Osteoblast (primary cell): Measurements from ENCODE around the gene OLFM1. TPM values are rescaled to one million over a fixed set of nuclear protein-coding genes. Genes with fewer than 3 reads are reported as not detected.
A peak's percentile ranks its signal among the peaks of the same experiment; 100 is the strongest.

ENCODE experiments used
- DNase-seq: peaks from one replicate; pipeline ENCODE4 v3.0.0; 2011; ENCODE audit warnings: low spot score, mixed read lengths; ENCODE audit not compliant: insufficient read length; ENCODE audit errors: missing footprints
- H2AFZ ChIP-seq: 2 replicates; pipeline ENCODE4 v1.6.0; 2011; ENCODE audit warnings: mild to moderate bottlenecking, low read length
- H3K27ac ChIP-seq: 2 replicates; pipeline ENCODE4 v1.5.1; 2011; ENCODE audit warnings: mild to moderate bottlenecking, low read depth, low read length, moderate library complexity
- H3K27me3 ChIP-seq: 2 replicates; pipeline ENCODE4 v1.6.0; 2012; ENCODE audit warnings: mild to moderate bottlenecking, control low read depth, inconsistent platforms, low read length, moderate library complexity; ENCODE audit not compliant: insufficient read depth
- H3K36me3 ChIP-seq: 2 replicates; pipeline ENCODE4 v1.5.1; 2011; ENCODE audit warnings: mild to moderate bottlenecking, low read length, control low read depth, moderate library complexity; ENCODE audit not compliant: insufficient read depth
- H3K4me1 ChIP-seq: 2 replicates; pipeline ENCODE4 v1.5.1; 2011; ENCODE audit warnings: mild to moderate bottlenecking, low read length, control low read depth, moderate library complexity; ENCODE audit not compliant: insufficient read depth
- H3K4me2 ChIP-seq: 2 replicates; pipeline ENCODE4 v1.6.0; 2011; ENCODE audit warnings: mild to moderate bottlenecking, low read length; ENCODE audit not compliant: insufficient read depth
- H3K4me3 ChIP-seq: fragments of 200-600 bp; sonication (generic); 3 replicates; pipeline ENCODE4 v1.5.1; 2012; ENCODE audit warnings: mild to moderate bottlenecking, low read length, inconsistent platforms; ENCODE audit not compliant: insufficient read depth
- H3K79me2 ChIP-seq: 2 replicates; pipeline ENCODE4 v1.6.0; 2012; ENCODE audit warnings: mild to moderate bottlenecking, low read length, control low read depth, inconsistent platforms; ENCODE audit not compliant: insufficient read depth
- H3K9me3 ChIP-seq: 2 replicates; pipeline ENCODE4 v1.5.1; 2011; ENCODE audit warnings: low read depth, low read length, control low read depth
- H4K20me1 ChIP-seq: 2 replicates; pipeline ENCODE4 v1.6.0; 2012; ENCODE audit warnings: mild to moderate bottlenecking, low read length, control low read depth; ENCODE audit not compliant: insufficient read depth
- total RNA-seq: library from RNA; depleted of rRNA; stranded (reverse); fragments of >200 nt; gene quantifications from 2 replicates; pipeline ENCODE4 v1.2.3, GENCODE V29; 2012
- TF ChIP-seq, protein P1 (sequence below): IDR thresholded peaks from 2 replicates; pipeline ENCODE4 v1.5.1; 2011; ENCODE audit warnings: mild to moderate bottlenecking, low read depth, low read length, moderate library complexity; ENCODE audit errors: extremely low read depth

The OLFM1 gene
- total RNA-seq, 1 donor: under 0.01 TPM

DNA sequence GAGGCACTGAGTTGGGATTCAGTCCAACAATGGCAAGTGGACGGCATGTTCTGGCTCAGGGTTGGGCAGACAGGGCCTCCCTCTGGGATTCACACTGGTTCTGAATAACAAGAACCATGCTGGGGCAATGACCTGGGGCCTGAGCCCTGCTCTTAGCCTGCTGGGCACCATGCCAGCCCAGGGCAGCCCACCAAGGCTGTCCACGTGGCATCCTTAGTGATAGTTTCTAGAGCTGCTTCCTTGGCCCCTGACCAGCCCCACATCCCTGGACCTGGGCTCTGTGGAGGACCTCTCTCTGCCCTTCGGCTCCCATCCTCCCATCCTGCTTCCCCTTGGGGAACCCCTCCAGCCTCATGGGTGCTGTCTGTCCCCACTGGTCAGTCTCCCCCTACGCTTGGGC is 22.3 kb upstream of the OLFM1 start:
- Histone ChIP-seq H3K79me2 (no peaks in the 10 kb centered on the region), H2AFZ (no peak overlapping the region), H3K27me3 (peaks cover 7% of the 10 kb centered on the region), H3K4me2 (no peak overlapping the region), H3K4me1 (no peaks in the 10 kb centered on the region), H3K36me3 (no peaks in the 10 kb centered on the region), H4K20me1 (no peaks in the 10 kb centered on the region), H3K27ac (no peak overlapping the region), H3K9me3 (no peaks in the 10 kb centered on the region), H3K4me3 (no peak overlapping the region)
- TF ChIP-seq, protein P1, sequence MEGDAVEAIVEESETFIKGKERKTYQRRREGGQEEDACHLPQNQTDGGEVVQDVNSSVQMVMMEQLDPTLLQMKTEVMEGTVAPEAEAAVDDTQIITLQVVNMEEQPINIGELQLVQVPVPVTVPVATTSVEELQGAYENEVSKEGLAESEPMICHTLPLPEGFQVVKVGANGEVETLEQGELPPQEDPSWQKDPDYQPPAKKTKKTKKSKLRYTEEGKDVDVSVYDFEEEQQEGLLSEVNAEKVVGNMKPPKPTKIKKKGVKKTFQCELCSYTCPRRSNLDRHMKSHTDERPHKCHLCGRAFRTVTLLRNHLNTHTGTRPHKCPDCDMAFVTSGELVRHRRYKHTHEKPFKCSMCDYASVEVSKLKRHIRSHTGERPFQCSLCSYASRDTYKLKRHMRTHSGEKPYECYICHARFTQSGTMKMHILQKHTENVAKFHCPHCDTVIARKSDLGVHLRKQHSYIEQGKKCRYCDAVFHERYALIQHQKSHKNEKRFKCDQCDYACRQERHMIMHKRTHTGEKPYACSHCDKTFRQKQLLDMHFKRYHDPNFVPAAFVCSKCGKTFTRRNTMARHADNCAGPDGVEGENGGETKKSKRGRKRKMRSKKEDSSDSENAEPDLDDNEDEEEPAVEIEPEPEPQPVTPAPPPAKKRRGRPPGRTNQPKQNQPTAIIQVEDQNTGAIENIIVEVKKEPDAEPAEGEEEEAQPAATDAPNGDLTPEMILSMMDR: no peak
- peak; percentile 34 for DNase-seq

DNA sequence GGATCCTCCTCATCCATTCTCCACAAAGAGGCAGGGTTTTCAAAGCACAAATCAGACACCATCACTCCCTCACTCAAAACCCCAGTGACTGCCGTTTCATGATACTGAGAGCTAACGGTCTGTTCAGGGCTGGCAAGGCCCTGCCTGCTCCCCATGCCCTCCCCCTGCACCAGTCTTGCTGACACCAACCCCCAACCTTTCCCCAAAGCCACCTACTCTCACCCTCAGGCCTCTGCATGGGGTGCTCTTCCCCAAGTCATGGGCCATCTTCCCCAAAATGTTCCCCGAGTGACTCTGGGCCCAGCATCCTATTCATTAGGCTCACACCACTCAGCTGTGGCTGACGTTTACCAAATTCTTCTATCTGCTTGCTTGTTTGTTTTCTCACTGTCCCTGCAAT is 21.7 kb upstream of the OLFM1 start:
- Histone ChIP-seq H3K79me2 (no peaks in the 10 kb centered on the region), H3K9me3 (no peaks in the 10 kb centered on the region), H3K4me3 (no peak overlapping the region), H3K4me2 (no peak overlapping the region), H3K36me3 (no peaks in the 10 kb centered on the region), H2AFZ (no peak overlapping the region), H3K27ac (no peak overlapping the region), H3K27me3 (peaks cover 7% of the 10 kb centered on the region), H3K4me1 (no peaks in the 10 kb centered on the region), H4K20me1 (no peaks in the 10 kb centered on the region)
- TF ChIP-seq, protein P1: no peak
- peak; percentile 30 for DNase-seq

DNA sequence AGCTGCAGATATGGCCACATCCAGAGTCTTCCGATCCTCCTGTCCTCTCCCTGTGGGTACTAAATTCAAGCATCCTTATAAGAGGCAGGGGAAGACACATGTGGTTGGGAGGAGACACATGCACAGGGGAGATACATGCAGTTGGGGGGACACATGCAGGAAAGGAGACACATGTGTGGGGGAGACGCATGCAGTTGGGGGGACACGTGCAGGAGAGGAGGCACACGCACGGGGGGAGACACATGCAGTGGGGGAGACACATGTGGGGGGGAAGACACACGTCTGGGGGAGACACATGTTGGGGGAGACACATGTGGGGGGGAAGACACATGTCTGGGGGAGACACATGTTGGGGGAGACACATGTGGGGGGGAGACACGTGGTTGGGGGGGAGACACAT is 21.2 kb upstream of the OLFM1 start:
- H3K27me3 ChIP-seq: peaks cover 7% of the 10 kb centered on the region
- no peak overlapping the region for H3K27ac ChIP-seq
- H3K9me3 ChIP-seq: no peaks in the 10 kb centered on the region
- DNase-seq: peak; percentile 63
- no peak overlapping the region for H2AFZ ChIP-seq
- no peaks in the 10 kb centered on the region for H4K20me1 ChIP-seq
- no peaks in the 10 kb centered on the region for H3K36me3 ChIP-seq
- TF ChIP-seq, protein P1: no peak
- H3K4me2 ChIP-seq: no peak overlapping the region
- no peaks in the 10 kb centered on the region for H3K79me2 ChIP-seq
- no peak overlapping the region for H3K4me3 ChIP-seq
- H3K4me1 ChIP-seq: no peaks in the 10 kb centered on the region

DNA sequence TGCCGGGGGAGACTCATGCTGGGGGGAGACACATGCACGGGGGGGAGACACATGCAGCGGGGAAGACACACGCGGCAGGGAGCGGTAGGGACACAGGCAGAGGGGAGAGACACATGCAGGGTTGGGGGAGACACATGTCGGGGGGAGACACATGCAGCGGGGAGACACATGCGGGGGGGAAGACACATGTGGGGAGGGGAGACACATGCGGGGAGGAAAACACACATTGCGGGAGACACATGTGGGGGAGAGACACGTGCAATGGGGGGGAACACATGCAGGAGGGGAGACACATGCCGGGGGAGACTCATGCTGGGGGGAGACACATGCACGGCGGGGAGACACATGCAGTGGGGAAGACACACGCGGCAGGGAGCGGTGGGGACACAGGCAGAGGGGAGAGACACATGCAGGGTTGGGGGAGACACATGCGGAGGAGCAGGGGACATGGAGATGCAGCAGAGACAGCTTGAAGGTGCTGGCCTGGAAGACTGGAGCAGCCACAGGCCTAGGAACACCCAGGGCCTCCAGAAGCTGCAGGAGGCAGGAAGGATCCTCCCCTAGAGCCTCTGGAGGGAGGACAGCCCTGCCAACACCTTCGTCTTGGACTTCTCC is 20.3 kb upstream of the OLFM1 start:
- Histone ChIP-seq H3K4me2 (no peak overlapping the region), H3K27ac (no peak overlapping the region), H3K79me2 (no peaks in the 10 kb centered on the region)

More for the DNA sequence above, 20.3 kb upstream of the OLFM1 start:
- Histone ChIP-seq H3K36me3 (no peaks in the 10 kb centered on the region), H3K4me1 (no peaks in the 10 kb centered on the region), H3K27me3 (peaks cover 3% of the 10 kb centered on the region), H2AFZ (no peak overlapping the region), H3K4me3 (no peak overlapping the region), H4K20me1 (no peaks in the 10 kb centered on the region), H3K9me3 (no peaks in the 10 kb centered on the region)
- TF ChIP-seq, protein P1: no peak
- DNase-seq: peak; percentile 50
